ENCODE results near the gene RAD51B. TPM values are rescaled to one million over a fixed set of nuclear protein-coding genes. Genes with fewer than 3 reads are reported as not detected.

RAD51B gene
- total and polyA plus RNA-seq, 4 donors = 2.8 to 39.6 (median 13.3) TPM; not detected in 1

- Histone ChIP-seq H3K27me3 (ENCODE audit: control insufficient read depth in 1 of 2, insufficient read depth in 2 of 2, low read length in 1 of 2) (no peaks in the 10 kb centered on the region), H3K36me3 (ENCODE audit: control insufficient read depth in 1 of 2, insufficient read depth in 2 of 2, low read length in 1 of 2) (no peaks in the 10 kb centered on the region), H3K4me1 (ENCODE audit: control insufficient read depth in 1 of 2, insufficient read depth in 2 of 2, low read length in 2 of 2) (peaks cover 0 to 11% of the 10 kb centered on the region in 2 donors), H3K4me3 (ENCODE audit: low read length in 2 of 2) (no peak overlapping the region), H3K27ac (ENCODE audit: low read depth in 1 of 2, low read length in 2 of 2) (no peak overlapping the region), H3K9me3 (ENCODE audit: control insufficient read depth, low read length) (no peaks in the 10 kb centered on the region)
- ATAC-seq (ENCODE audit: low FRiP score) (no peak), DNase-seq (no peak)
- intact Hi-C loops (cut with DNase I) = loop anchor here in 1 of 2 donors (5.0 kb wide), 1 partner anchor 117 kb away; no protein-coding TSS in a partner anchor
- 49 to 63% methylated on average over 6 of the region's 6 CpGs for WGBS, 2 donors
Measured at GRCh38 chr14:68369281-68370056, 549.9 kb downstream of the RAD51B start.

- ATAC-seq (ENCODE audit: low FRiP score) = no peak
- intact Hi-C loops (cut with DNase I) = no loop called here
- Histone ChIP-seq H3K9me3 (ENCODE audit: control insufficient read depth, low read length) (no peaks in the 10 kb centered on the region), H3K27ac (ENCODE audit: low read depth in 1 of 2, low read length in 2 of 2) (no peak overlapping the region), H3K27me3 (ENCODE audit: control insufficient read depth in 1 of 2, insufficient read depth in 2 of 2, low read length in 1 of 2) (no peaks in the 10 kb centered on the region), H3K36me3 (ENCODE audit: control insufficient read depth in 1 of 2, insufficient read depth in 2 of 2, low read length in 1 of 2) (no peaks in the 10 kb centered on the region), H3K4me3 (ENCODE audit: low read length in 2 of 2) (no peak overlapping the region), H3K4me1 (ENCODE audit: control insufficient read depth in 1 of 2, insufficient read depth in 2 of 2, low read length in 2 of 2) (peaks cover 0 to 8% of the 10 kb centered on the region in 2 donors)
- no peak for DNase-seq
Measured at GRCh38 chr14:68370057-68370360, 550.4 kb downstream of the RAD51B start.

- no peaks in the 10 kb centered on the region for H3K9me3 ChIP-seq (ENCODE audit: control insufficient read depth, low read length)
- H3K27ac ChIP-seq (ENCODE audit: low read depth in 1 of 2, low read length in 2 of 2) = no peak overlapping the region
- no peaks in the 10 kb centered on the region for H3K36me3 ChIP-seq (ENCODE audit: control insufficient read depth in 1 of 2, insufficient read depth in 2 of 2, low read length in 1 of 2)
- intact Hi-C loops (cut with DNase I) = no loop called here
- DNase-seq (no peak), ATAC-seq (ENCODE audit: low FRiP score) (no peak)
- H3K4me1 ChIP-seq (ENCODE audit: control insufficient read depth in 1 of 2, insufficient read depth in 2 of 2, low read length in 2 of 2) = peaks cover 4 to 6% of the 10 kb centered on the region in 2 donors
- WGBS, 2 donors = 97 to 100% methylated on average over 2 of the region's 2 CpGs
- H3K27me3 ChIP-seq (ENCODE audit: control insufficient read depth in 1 of 2, insufficient read depth in 2 of 2, low read length in 1 of 2) = no peaks in the 10 kb centered on the region
- no peak overlapping the region for H3K4me3 ChIP-seq (ENCODE audit: low read length in 2 of 2)
Measured at GRCh38 chr14:68372368-68372767, 552.8 kb downstream of the RAD51B start.

- Histone ChIP-seq H3K27ac (ENCODE audit: low read depth in 1 of 2, low read length in 2 of 2) (no peak overlapping the region), H3K9me3 (ENCODE audit: control insufficient read depth, low read length) (no peaks in the 10 kb centered on the region), H3K4me3 (ENCODE audit: low read length in 2 of 2) (no peak overlapping the region), H3K36me3 (ENCODE audit: control insufficient read depth in 1 of 2, insufficient read depth in 2 of 2, low read length in 1 of 2) (no peaks in the 10 kb centered on the region), H3K4me1 (ENCODE audit: control insufficient read depth in 1 of 2, insufficient read depth in 2 of 2, low read length in 2 of 2) (peaks cover 4 to 6% of the 10 kb centered on the region in 2 donors), H3K27me3 (ENCODE audit: control insufficient read depth in 1 of 2, insufficient read depth in 2 of 2, low read length in 1 of 2) (no peaks in the 10 kb centered on the region)
- intact Hi-C loops (cut with DNase I) = no loop called here
- WGBS, 2 donors = 95 to 98% methylated on average over 2 of the region's 2 CpGs
- no peak for DNase-seq
- ATAC-seq (ENCODE audit: low FRiP score) = no peak
Measured at GRCh38 chr14:68373124-68373646, 553.6 kb downstream of the RAD51B start.

GRCh38 chr14:68373847-68374444 lies 554.4 kb downstream of the RAD51B start:
- intact Hi-C loops (cut with DNase I) = no loop called here
- Histone ChIP-seq H3K4me1 (ENCODE audit: control insufficient read depth in 1 of 2, insufficient read depth in 2 of 2, low read length in 2 of 2) (peaks cover 4% of the 10 kb centered on the region in 2 donors), H3K27me3 (ENCODE audit: control insufficient read depth in 1 of 2, insufficient read depth in 2 of 2, low read length in 1 of 2) (no peaks in the 10 kb centered on the region), H3K36me3 (ENCODE audit: control insufficient read depth in 1 of 2, insufficient read depth in 2 of 2, low read length in 1 of 2) (no peaks in the 10 kb centered on the region), H3K4me3 (ENCODE audit: low read length in 2 of 2) (no peak overlapping the region), H3K9me3 (ENCODE audit: control insufficient read depth, low read length) (no peaks in the 10 kb centered on the region), H3K27ac (ENCODE audit: low read depth in 1 of 2, low read length in 2 of 2) (no peak overlapping the region)
- no peak for ATAC-seq (ENCODE audit: low FRiP score)
- 52 to 58% methylated on average over 2 of the region's 2 CpGs for WGBS, 2 donors
- no peak for DNase-seq

- DNase-seq (no peak), ATAC-seq (ENCODE audit: low FRiP score) (no peak)
- Histone ChIP-seq H3K4me3 (ENCODE audit: low read length in 2 of 2) (no peak overlapping the region), H3K4me1 (ENCODE audit: control insufficient read depth in 1 of 2, insufficient read depth in 2 of 2, low read length in 2 of 2) (peaks cover 0 to 4% of the 10 kb centered on the region in 2 donors), H3K9me3 (ENCODE audit: control insufficient read depth, low read length) (no peaks in the 10 kb centered on the region), H3K36me3 (ENCODE audit: control insufficient read depth in 1 of 2, insufficient read depth in 2 of 2, low read length in 1 of 2) (no peaks in the 10 kb centered on the region), H3K27me3 (ENCODE audit: control insufficient read depth in 1 of 2, insufficient read depth in 2 of 2, low read length in 1 of 2) (no peaks in the 10 kb centered on the region), H3K27ac (ENCODE audit: low read depth in 1 of 2, low read length in 2 of 2) (no peak overlapping the region)
- intact Hi-C loops (cut with DNase I) = no loop called here
- 40 to 51% methylated on average over 7 of the region's 7 CpGs for WGBS, 2 donors
Measured at GRCh38 chr14:68374682-68375081, 555.1 kb downstream of the RAD51B start.

- Histone ChIP-seq H3K36me3 (ENCODE audit: control insufficient read depth in 1 of 2, insufficient read depth in 2 of 2, low read length in 1 of 2) (no peaks in the 10 kb centered on the region), H3K27me3 (ENCODE audit: control insufficient read depth in 1 of 2, insufficient read depth in 2 of 2, low read length in 1 of 2) (no peaks in the 10 kb centered on the region), H3K9me3 (ENCODE audit: control insufficient read depth, low read length) (no peaks in the 10 kb centered on the region), H3K27ac (ENCODE audit: low read depth in 1 of 2, low read length in 2 of 2) (no peak overlapping the region), H3K4me1 (ENCODE audit: control insufficient read depth in 1 of 2, insufficient read depth in 2 of 2, low read length in 2 of 2) (peaks cover 0 to 4% of the 10 kb centered on the region in 2 donors), H3K4me3 (ENCODE audit: low read length in 2 of 2) (no peak overlapping the region)
- 89 to 90% methylated on average over 4 of the region's 4 CpGs for WGBS, 2 donors
- ATAC-seq (ENCODE audit: low FRiP score) = no peak
- intact Hi-C loops (cut with DNase I) = no loop called here
- no peak for DNase-seq
Measured at GRCh38 chr14:68375376-68375775, 555.8 kb downstream of the RAD51B start.

GRCh38 chr14:68376067-68376779 lies 556.6 kb downstream of the RAD51B start:
- Histone ChIP-seq H3K4me1 (ENCODE audit: control insufficient read depth in 1 of 2, insufficient read depth in 2 of 2, low read length in 2 of 2) (peaks cover 3 to 4% of the 10 kb centered on the region in 2 donors), H3K27ac (ENCODE audit: low read depth in 1 of 2, low read length in 2 of 2) (peak overlapping the region in 1 of 2 donors; percentile 44), H3K9me3 (ENCODE audit: control insufficient read depth, low read length) (no peaks in the 10 kb centered on the region), H3K4me3 (ENCODE audit: low read length in 2 of 2) (no peak overlapping the region), H3K36me3 (ENCODE audit: control insufficient read depth in 1 of 2, insufficient read depth in 2 of 2, low read length in 1 of 2) (no peaks in the 10 kb centered on the region), H3K27me3 (ENCODE audit: control insufficient read depth in 1 of 2, insufficient read depth in 2 of 2, low read length in 1 of 2) (no peaks in the 10 kb centered on the region)
- WGBS, 2 donors = 50 to 51% methylated on average over 2 of the region's 2 CpGs
- ATAC-seq (ENCODE audit: low FRiP score) (no peak), DNase-seq (peak in 1 of 2 donors; percentile 63)
- intact Hi-C loops (cut with DNase I) = no loop called here

Measured in aorta (tissue), 5 donors.